Endothelial cell of umbilical vein (primary cell): ENCODE measurements around the gene ANKRD44.

Source experiments
- CTCF ChIP-seq, 2 donors: IDR thresholded peaks; 1 replicate in 1 of 2; 2 replicates in 1 of 2; pipeline ENCODE4 v1.5.1; 2011; ENCODE audit warnings: low read length in 2 of 2, mild to moderate bottlenecking in 2 of 2, moderate library complexity in 2 of 2, control low read depth in 1 of 2, inconsistent platforms in 1 of 2, low read depth in 1 of 2; ENCODE audit not compliant: insufficient read depth in 1 of 2; ENCODE audit errors: extremely low read depth in 1 of 2
- EZH2 ChIP-seq: IDR thresholded peaks from 2 replicates; pipeline ENCODE4 v1.6.1; 2012; ENCODE audit warnings: borderline replicate concordance, low read depth, mild to moderate bottlenecking, moderate library complexity, low read length, inconsistent platforms; ENCODE audit not compliant: severe bottlenecking
- FOS ChIP-seq: IDR thresholded peaks from 2 replicates; pipeline ENCODE4 v1.6.1; 2011; ENCODE audit warnings: mild to moderate bottlenecking, low read length, moderate library complexity, borderline replicate concordance; ENCODE audit not compliant: insufficient read depth
- GATA2 ChIP-seq: IDR thresholded peaks from 2 replicates; pipeline ENCODE4 v1.7.0; 2011; ENCODE audit warnings: low read depth, mild to moderate bottlenecking, moderate library complexity, mixed read lengths, low read length; ENCODE audit not compliant: insufficient read length, insufficient read depth
- MAX ChIP-seq: IDR thresholded peaks from 2 replicates; pipeline ENCODE4 v1.6.1; 2011; ENCODE audit not compliant: insufficient read depth, insufficient read length
- MYC ChIP-seq: IDR thresholded peaks from one replicate; pipeline ENCODE4 v1.6.1; 2011; ENCODE audit warnings: mild to moderate bottlenecking, low read depth, low read length
- POLR2A ChIP-seq: IDR thresholded peaks from 2 replicates; pipeline ENCODE4 v1.6.1; 2012; ENCODE audit warnings: low read depth, mild to moderate bottlenecking, control low read depth, low read length
- POLR2AphosphoS5 ChIP-seq: IDR thresholded peaks from 2 replicates; pipeline ENCODE4 v1.6.1; 2012; ENCODE audit warnings: low read depth, mild to moderate bottlenecking, control low read depth, low read length, moderate library complexity; ENCODE audit not compliant: insufficient read depth

GRCh38 chr2:197204519-197205250 is 105.9 kb downstream of the ANKRD44 start:
- no peak for TF ChIP-seq POLR2A
- no peak for TF ChIP-seq MAX
- no peak for TF ChIP-seq CTCF (IDR thresholded peaks at IDR 0.05; ENCODE audit: extremely low read depth in 1 of 2, insufficient read depth in 1 of 2, low read depth in 1 of 2, low read length in 2 of 2)
- TF ChIP-seq EZH2, result no peak
- TF ChIP-seq POLR2AphosphoS5, result no peak
- no peak for TF ChIP-seq FOS
- TF ChIP-seq MYC, result no peak
- TF ChIP-seq GATA2, result no peak
